UCSD-AML1 (cell line): Measurements from ENCODE around the gene NRP1.

Experiments used
- DNase-seq: peaks from one replicate; lab custom pipeline; 2025; ENCODE audit not compliant: unreplicated experiment; lab: John Stamatoyannopoulos, UW

The NRP1 gene

GRCh38 chr10:33190406-33190805 is 144.1 kb downstream of the NRP1 start:
- DNase-seq: no peak

DNA sequence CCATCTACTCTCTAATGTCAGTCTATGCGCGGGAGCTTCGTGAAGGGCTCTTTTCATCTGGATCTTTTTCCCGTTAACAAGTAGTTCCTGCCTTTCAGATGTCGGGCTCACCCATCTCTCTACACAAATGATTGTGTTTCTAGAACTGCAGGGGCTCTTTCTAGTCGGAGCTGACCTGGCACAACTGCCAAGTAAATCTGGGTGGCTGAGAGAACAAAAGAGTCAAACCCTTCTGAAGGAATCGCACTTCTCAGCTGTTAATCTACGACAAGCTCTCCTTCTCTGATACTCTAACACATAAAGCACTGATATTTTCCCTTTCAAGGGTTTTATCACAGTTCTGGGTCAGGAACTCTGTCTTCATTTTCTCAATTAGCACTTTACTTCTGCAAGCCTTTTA is 144.7 kb downstream of the NRP1 start:
- no peak for DNase-seq

GRCh38 chr10:33189363-33189762 is 145.1 kb downstream of the NRP1 start:
- no peak for DNase-seq

- DNase-seq: no peak
Measured at GRCh38 chr10:33187427-33187999, 147.0 kb downstream of the NRP1 start.

DNA sequence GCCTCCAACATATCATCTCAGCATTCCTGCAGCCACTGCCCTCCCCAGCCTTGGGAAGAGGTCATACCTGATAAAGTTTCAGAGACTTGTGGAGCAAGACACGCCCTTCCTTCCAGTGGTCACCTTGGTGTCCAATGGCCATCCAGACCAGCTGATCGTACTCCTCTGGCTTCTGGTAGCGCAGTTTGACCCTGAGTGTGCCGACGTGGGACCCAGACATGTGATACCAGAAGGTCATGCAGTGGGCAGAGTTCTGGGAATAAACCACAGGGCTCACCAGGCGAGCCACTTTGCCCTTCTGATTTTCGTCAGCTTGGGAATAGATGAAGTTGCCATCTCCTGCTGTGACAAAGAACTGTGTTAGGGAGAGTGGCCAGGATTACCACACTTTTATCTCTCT is 148.3 kb downstream of the NRP1 start:
- DNase-seq: no peak

DNA sequence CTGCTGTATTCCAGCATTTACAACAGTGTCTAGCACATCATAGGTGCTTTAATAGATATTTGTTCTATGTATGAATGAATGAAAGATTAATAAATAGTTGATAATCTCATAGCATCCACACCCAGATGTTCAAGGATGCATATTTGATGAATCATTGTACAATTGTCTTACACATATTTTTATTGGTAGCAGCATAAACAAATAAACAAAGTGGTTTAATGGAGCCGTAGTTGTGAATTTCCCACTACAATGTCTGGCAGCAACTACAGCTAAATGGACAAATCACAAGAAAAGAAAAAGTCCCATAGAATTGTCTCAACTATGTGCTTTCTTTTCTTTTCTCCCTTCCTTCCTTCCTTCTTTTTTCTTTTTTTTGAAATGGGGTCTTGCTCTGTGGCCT is 150.8 kb downstream of the NRP1 start:
- no peak for DNase-seq

DNA sequence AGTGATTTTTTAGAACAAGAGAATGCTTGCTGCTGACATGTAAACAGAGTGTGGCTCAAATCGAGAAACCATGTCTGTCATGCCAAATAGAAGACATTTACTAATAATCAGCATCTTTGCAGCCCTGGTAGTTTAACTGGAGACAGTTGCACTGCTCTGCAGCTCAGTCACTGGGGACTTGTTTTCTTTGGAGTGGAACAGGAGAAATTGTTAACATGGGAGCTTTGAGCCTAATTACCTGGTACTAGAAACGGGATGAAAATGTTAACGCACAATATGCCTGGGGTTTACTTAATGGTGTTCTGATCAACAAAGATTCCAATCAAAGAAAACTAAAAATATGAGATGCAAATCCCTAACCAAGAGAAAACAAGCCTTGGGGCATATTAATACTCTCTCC is 153.5 kb downstream of the NRP1 start:
- DNase-seq: no peak

DNA sequence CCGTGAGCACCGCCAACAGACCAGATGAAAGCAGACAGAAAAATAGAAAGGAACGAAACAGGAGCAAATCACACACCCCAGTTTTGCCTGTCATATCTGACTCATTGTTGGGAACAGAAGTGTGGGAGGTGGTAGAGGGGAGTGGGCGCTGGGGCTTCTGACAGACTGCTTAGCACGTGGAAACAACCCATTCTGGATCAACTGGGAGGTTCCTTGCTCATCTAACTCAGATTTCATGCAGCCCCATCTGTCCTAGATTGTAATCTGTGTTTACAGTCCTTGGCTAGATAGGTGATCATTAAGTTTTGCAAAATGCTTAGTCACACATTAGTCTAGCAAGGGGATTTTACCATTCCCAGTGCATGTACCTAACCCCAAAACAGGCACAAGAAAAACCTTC is 154.1 kb downstream of the NRP1 start:
- no peak for DNase-seq

GRCh38 chr10:33179067-33179466 is 155.4 kb downstream of the NRP1 start:
- DNase-seq: no peak

DNA sequence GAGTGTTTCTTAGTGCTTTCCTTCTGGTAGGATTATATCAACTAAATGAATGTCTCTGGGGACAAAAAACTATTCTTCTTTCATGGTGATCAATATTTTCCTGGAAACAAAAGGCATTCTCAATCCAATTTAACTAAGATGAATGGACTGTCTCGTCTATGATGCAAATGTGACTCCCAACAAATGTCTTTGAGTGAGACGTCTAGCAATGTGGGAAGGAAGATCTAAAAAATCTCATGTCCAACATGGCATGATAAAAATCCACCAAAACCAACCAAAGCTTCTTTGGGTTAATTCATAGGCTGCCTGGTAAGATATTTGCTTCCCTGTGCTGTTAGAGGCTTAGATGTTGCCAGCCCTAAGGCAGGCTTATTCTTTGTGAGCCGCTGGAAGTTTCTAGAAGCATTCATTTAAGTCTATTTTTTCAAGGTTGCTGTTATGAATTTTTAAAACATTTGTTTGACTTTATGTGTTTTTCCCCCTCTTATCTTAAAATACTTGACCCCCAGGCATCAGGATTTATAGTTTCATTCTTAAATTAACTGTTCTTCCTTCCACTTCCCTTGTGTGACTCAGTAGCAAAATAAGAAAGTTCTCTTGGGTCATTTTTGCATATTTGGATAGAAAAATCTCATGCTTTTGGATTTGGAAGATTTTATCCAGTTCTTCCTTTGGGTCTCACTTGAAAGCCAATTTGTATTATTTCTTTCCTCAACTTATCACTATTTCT is 156.3 kb downstream of the NRP1 start:
- no peak for DNase-seq

GRCh38 chr10:33176688-33177087 is 157.8 kb downstream of the NRP1 start:
- no peak for DNase-seq

DNA sequence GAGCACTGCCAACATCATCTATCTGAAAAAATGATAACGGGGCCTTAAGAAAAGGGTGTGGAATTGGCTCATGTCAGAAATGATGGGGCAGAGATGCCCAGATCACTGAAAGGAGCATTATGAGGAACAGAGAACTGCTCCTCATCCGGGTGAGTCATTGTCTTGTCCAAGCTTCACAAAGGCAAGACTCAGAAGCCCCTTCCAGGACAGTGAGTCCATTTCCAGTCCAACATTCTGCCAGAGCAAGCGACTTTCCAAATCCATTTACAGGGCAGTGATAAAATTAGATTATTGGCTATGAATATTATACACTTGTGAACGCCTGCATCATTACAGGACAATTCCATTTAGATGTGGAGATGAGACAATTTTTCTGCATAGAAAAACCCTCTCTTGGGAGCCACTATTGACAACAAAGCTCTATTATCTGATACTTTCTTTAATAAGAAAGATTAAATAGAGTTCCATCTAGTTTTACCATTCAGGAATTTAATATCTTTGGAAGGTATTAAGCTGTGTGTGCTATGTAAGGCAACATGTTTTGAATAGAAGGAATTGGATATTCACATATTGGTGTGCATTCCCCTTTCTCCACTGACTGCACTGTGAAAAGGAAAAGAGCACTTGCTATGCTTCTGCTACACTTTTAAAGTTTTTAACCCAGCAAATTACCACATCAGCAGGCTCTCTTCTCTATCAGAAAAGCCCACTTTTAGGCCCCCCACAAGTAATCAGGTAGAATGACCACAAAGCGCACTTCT is 159.6 kb downstream of the NRP1 start:
- DNase-seq: no peak

DNA sequence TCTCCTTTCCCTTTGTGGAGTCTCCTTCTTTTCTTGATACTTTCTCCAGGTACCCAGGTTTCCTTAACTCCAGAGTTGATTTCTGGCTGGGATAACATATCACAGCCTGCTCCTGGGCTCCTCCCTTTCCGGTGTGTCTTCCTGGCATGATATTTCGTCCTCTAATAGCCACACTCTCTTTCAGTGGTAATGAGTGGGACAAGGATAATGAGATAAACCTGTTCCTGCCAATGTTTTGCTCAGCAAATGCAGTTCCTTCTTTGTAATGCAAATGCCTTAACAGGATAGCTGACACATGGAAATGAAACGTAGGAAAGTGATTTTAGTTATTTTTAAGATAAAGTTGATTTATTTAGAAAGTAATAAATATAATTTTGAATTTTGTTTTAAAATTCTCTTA is 168.6 kb downstream of the NRP1 start:
- no peak for DNase-seq

DNA sequence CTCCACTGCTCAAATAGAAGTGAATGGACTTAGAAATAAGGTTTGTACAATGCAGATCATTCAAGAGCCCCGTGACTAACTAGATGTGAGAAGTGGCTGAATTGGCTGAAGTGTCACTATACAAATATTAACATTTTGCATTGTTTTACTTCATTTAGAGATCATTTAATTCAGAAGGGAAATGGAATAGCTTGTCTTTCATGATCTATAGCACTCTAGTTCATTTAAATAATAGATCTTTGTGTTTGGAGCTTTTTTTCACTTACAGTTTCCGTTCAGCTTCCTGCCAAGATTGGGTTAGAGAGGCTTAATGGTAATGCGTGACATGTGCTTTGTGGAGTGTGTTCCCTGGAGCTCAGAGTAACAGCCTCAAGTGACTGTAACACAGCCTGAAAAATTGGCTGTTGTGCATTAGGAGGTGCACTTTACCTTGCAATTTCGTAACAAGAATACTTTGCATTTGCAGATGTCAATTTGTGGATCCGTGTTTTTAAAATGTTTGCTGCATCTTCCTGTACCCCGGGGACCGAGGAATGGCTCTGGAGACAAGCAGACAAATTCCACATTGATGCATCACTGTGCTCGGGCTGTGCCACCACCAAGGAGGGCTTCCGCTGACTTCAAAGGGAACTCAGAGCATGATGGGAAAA is 170.3 kb downstream of the NRP1 start:
- no peak for DNase-seq

DNA sequence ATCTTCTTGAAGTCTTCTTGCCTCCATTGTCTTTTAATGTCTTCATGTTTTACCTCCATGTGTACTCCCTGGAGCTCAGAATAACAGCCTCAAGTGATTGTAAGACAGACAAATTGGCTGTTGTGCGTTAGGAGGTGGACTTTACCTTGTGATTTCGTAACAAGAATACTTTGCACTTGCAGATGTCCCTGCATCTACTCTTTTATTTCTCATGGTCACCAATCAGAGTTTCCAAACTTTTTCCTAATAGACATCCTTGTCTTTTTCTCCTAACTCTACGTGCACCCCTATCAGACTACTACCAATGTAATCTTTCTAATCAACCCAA is 172.3 kb downstream of the NRP1 start:
- DNase-seq: no peak

DNA sequence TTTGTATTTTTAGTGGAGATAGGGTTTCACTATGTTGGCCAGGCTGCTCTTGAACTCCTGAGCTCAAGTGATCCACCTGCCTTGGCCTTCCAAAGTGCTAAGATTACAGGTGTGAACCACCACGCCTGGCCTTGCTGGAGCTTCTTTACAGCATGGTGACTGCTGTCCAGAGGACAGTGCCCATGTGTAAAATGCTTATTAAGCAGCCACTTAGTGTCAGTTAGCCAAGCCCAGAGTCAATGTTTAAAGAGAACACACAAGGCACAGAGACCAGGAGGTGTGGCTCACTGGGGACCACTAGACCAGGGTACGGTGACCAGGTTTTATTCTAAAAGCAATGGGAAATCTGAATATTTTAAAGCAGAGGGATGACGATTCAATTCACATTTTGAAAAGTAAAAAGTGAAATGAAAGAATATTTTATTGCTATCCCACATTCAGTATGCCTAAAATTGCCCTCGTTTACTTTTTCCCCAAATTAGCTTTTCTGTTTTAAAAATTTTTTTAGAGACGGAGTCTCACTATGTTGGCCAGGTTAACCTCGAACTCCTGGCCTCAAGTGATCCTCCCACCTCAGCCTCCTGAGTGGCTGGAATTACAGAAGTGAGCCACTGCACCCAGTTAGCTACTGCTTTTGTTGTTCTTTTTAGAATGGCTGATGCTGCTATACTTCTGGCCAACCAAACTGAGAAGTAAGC is 172.8 kb downstream of the NRP1 start:
- DNase-seq: no peak

- DNase-seq: no peak
Measured at GRCh38 chr10:33160151-33160550, 174.3 kb downstream of the NRP1 start.

- DNase-seq: no peak
Measured at GRCh38 chr10:33157103-33157502, 177.4 kb downstream of the NRP1 start.

- no peak for DNase-seq
Measured at GRCh38 chr10:33155720-33156638, 178.5 kb downstream of the NRP1 start.

DNA sequence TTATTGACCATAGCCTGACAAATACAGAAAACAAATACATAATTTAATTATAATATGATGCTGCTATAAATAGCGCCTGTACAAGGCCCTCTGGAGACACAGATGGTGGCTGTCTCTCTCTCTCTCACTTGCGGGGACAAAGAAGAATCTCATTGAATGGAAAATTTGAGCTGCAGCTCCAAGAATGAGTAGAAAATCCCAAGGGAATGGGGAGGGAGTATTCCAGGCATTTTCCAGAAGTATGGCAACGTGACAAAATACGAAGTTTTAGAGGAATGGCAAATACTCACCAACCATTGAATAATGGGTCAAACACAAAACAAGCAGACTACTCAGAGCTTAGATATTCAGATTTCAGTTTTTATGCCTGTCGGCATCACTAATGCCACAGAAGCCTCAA is 179.9 kb downstream of the NRP1 start:
- no peak for DNase-seq
